NCI-H460 (cell line): ENCODE results near the gene KNCN. TPM values are rescaled to one million over a fixed set of nuclear protein-coding genes. Genes with fewer than 3 reads are reported as not detected.

Experiments used
- DNase-seq: peaks from one replicate; pipeline ENCODE4 v3.0.0-alpha.2; 2016; ENCODE audit warnings: low read depth; ENCODE audit errors: extremely low read depth
- total RNA-seq: library from RNA; depleted of rRNA; stranded (reverse); fragments of >200 nt; shearing (Covaris generic); gene quantifications from 2 replicates; pipeline ENCODE4 v1.2.3, GENCODE V29; 2014

KNCN gene
- total RNA-seq, 1 experiment from 2014 or later: not detected

DNA sequence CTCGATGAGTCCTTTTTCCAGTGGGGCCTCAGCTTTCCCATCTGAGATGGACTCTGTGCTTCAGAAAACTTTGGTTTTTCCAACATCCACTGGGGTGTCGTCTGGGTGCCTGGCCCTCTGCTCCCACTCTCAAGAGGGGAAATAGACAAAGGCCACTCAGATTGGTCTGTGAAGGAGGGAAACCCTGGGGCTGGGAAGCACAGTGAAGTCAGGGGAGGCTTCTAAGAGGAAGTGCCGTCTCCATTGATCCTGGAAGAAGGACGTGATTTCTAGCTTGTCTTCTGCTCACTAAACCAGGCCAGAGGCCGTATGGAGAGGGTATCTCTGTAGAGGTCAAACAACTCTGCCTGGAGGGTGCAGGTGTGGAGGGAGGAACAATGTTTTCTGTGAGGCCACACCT lies 5.2 kb downstream of the KNCN start:
- no peak for DNase-seq

DNA sequence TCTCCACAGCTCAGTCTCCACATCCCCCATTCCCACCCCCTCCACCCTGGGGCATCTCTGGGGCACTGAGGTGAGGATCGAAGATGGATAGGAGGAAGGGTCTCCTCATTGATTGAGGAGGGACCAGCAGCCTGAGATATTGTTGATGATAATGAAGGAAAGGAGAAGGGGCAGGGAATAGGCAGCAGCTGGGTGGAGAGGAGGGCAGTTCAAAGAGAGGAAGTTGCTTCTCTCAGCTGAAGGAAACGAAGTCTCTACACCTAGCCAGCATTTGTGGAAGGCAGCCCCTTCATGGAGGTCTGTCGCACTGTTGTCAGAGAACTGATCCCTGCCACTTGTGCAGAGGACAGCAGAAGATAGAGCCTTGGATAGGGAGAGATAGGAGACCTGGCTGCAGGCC lies 5.7 kb downstream of the KNCN start:
- DNase-seq: no peak

DNA sequence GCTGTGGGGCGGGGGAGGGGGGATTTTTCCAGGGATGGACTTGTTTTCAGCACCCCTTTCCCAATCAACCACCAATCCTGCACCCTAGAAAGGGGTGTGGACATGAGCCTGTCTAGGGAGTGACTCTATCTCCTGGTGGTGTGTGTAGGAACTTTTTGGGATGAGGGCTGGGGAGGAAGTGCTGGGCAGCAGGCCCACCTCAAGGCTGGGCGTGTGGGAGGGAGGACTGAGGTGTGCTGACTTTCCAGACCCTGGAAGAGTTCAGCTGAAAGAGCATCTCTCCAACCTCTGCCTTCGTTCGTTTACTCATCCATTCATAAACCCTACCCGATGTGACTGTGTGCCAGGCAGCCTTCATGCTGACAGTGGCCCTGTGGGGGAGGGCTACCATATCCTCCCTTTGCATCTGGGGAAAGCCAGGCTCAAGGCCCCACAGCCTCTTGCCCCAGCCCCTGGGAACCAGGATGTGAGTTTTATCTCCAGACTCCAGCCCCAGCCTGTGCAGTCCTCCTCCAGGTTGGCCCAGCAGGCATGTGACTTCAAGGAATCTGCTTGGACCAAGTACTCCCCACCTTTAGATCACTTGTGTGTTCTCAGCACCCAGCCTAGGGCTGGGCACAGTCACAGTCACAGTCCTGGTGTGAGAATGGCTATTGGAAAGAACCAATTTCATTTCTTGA lies 6.7 kb downstream of the KNCN start:
- no peak for DNase-seq

DNA sequence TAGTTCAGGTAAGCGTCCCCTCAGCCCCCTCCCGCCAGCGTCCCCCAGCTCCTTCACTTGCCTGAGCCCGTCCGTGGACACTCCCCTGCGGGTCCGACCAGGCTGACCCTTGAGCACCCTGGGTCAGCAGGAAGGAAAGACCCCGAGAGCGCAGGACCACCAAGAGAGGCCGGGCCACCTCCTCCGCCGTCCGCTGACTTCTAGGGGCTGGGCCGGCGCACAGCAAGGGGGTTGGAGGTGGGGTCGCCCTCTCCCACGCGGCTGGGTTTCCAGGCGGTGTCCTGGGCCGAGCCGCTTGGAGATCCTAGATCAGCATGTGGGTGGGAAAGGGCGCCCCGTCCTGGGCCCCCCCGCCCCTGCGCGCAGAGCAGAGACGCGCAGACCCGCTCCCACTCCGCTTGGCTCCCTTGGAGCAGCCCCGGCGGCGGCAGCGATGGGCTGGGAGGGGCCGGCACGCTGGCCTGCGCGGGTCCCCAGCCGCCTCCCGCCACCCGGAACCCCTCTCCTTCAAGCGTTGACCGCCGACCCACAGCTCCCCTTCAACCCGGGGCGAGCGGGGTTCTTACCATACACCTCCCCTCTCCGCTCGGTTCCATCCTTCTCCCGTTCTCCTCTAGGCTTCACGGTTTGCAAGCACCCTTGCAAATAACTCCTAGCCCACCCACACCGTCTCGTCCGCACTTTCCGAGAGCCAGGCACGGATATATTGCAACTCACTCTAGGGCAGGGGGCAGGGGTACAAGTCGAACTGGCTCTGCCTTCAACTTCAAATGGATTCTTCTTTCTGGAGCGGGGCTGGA lies 7.5 kb downstream of the KNCN start:
- DNase-seq: no peak

DNA sequence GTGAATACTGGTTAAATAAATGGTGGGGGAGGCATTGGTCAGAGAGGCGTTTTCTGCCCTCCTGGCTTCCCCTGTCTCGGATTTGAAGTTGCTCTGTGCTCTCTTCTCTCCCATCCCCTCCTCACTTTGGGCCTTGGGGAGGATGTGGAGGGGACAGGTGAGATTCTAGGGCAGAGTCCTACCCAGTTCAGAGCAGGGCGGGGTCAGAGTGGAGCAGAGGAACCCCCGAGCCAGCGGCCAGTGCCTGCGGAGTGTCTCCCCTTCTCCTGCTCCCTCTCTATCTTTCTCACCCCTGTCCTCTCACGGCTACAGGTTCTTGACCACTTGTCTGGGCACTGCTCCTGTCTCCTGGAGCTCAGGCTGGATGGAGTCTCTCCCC lies 8.1 kb downstream of the KNCN start:
- no peak for DNase-seq

DNA sequence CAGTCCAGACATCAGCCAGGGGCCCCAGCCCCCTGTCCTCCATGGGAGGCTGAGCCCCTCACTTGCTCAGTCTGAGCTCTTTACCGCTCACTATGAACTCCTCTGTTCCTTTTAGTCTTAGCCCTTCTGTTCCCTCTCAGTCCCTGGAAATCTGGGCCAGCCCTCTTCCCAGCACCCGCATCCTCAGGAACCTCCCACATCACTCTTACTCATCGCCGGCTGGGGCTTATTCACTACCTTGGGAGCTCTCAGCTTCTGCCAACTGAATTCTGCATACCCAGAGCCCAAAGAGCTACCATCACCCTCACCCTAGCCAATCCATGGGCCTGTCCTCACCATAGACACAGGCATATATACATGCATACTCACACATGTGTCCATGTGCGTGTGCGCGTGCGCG lies 11.5 kb downstream of the KNCN start:
- DNase-seq: no peak

DNA sequence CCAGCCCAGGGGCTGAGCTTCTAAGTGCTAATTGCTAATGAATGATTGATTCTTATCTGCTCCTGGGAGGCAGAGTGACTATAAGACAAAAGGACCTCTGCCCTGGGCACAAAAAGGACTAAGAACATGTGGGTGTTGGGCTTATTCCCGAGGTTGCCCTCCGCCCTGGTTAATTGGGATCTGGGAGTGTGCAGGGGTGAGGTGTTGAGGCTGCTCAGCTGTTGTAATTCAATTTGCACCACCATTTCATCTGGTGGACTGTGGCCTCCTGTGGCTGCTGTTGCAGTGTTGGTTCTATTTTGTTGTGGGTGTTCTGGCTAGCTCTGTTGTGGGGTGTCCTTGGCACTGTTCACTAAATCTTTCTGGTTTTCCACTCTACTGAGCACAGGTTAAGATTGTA lies 13.3 kb downstream of the KNCN start:
- no peak for DNase-seq

DNA sequence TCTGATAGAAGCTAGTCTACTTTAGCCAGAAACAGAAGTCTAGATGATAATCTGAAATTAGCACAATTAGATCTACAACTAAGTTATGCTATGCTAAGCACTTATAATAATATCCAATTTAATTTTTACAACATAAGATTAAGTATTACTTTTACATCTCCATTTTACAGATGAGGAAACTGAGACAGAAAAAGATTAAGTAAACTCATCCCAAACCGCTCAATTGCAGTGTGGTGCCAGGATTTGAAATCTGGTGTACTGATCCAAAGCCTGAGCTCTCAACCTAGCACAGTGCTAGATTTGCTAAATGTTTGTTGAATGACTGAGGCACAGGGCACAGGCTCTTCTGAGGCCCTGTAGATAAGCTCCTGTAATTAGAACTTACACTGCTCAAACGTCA lies 13.8 kb downstream of the KNCN start:
- no peak for DNase-seq

DNA sequence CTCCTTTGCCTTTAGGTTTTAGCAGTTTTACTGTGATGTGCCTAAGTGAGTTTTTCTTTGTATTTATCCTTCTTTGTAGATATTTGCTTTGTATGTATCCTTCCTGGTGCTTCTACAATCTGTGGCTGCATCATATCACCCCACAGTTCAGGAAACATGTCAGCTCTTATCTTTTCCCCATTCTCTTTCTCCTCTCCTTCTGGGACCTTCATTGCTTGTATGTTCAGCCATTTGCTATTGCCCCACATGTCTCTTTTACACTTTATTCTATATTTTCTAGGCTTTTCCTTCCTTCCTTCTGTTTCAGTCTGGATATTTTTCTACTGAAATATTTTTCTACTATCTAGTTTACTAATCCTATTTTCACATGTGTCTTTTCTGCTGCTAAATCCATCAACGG lies 14.9 kb downstream of the KNCN start:
- DNase-seq: no peak

DNA sequence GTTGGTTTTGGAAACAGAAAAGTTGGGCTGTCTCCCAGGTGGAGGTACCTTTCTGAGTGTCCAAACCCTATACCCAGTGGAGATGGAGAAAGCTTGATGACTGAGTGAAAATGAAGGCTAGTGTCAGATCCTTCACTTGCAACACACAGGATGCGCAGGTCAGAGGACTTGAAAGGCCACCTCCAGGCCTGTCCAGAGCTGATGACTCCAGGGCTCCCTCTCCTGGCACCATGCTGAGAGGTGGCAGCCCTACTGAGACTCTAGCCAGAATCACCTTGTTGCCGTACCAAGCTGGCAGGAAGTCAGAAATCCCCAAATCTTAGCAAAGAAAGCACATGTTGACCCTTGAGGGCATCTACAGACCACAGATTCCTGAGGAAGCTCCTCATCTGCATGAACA lies 16.4 kb downstream of the KNCN start:
- no peak for DNase-seq

DNA sequence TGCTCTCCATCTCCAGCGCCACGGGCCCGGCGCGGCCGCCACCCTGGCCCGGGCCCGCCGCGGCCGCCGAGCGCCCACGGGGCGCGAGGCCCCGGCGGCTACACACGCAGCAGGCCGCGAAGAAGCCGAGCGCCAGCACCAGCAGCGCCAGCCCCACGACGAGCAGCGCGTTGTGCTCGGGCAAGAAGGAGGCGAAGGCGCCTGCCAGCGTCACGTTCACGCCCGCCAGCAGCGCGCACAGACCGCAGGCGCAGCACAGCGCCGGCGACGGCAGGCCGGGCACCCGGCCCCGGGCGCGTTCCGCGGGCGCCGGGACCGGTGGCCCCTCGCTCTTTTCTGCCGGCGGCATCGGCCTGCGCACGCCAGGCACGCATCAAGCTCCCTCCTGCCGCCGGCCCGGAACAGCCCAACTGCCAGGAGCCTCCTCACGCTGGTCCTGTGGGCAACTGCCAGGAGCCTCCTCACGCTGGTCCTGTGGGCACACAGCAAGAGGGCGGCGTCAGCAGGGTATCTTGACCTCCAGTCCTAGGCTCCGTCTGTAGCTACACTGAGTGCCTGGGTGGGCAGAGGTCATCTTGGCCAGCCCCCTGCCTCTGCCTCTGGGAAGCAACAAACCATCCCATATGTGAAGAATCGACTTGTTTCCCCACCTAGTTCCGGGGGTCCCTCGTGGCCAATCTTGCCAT lies 18.1 kb downstream of the KNCN start:
- no peak for DNase-seq

DNA sequence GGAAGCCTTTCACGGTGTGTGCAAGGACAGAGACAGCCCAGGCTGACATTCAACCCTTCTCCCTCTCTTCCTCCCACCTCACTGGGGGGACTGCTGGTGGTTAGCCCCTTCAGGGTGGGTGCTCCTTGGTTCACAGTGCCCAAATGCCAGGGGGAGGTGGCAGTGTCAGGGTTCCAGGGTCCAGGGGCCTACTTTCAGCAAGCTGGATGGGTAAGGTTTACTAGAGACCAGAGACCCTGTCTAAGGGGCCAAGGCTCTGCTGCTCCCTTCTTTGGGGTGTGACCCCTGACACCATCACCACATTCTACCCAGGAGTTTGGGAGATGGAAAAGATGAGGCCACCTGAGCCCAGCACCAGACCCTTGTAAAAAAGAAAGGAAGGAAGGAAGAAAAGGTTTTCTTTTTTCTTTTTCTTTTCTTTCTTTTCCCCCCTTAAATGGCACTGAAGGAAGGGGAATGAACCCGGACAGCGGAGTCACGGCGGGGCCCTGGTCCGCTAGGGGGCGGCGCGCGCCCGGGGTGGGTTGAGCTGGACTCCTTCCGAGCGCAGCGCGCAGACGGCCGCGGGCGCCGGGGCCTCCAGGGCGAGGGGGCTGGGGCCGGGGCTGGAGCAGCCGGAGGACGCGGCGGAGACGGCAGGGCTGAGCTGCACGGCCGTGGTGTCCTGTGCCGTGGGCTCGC lies 18.8 kb downstream of the KNCN start:
- DNase-seq: peak; percentile 22

DNA sequence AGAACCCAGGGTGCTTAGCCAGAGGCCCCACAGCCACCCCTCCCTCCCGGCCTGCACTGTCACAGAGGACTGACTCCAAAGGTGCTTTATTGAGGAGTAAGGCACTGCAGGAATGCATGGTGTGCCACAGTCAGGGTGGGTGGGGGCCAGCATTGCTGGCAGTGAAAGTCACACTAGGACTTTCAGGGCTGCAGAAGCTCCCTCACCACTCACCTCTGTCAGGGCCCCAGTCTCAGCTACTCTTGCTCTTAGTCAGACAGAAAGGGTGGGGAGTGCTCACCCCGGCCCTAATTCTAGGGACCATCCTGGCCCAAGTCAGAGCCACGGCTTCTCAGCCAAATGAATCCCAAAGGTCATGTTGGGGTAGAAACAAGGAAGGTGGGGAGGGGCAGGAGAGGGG lies 19.4 kb downstream of the KNCN start:
- no peak for DNase-seq

DNA sequence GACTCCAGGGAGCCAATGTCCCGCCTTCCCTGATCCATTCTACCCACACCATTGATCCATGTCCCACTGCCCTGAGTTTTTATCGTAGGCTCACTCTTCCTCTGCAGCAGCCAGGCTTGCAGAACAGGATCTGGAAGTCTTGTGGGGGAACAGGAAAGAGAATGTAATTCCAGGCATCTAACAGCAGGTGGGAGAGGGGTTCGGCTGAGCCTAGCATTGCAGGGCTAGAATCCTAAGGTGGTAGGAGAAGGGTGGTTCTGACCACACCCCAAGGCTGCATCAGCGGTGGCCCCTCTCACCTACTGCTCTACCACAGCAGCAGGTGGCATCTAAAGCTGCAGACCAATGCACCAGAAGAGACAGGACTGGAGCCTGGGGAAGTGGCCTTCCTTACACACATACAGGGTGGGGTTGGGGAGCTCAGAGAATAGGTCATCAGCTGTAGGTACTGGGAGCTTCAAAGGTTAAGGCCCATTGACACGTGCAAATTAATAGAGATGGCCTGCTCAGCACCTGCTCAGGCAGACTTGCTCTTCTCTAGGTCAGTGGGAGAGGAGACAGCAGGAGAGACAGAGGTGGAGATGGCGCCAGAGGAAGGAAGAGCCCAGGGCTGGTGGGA lies 20.5 kb downstream of the KNCN start:
- DNase-seq: no peak

DNA sequence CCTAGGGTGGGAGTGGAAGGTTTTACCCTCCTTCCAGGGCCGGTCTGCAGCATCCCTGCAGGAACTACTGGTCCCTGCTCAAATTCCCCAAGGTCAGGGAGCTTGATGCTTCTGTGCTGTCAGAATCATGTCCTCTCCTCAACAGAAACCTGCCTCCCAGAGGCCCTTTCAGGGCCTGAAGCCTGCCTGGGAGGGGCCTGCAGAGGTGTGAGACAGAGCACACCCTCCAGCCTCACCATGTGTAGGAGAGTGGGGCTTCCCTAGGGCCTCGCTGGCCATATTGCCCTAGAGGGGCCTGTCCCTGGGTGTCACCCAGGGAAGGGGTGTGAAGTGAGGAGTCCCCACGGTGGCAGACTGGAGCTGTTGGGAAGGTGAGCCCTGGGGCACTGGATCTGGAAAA lies 21.1 kb downstream of the KNCN start:
- no peak for DNase-seq

DNA sequence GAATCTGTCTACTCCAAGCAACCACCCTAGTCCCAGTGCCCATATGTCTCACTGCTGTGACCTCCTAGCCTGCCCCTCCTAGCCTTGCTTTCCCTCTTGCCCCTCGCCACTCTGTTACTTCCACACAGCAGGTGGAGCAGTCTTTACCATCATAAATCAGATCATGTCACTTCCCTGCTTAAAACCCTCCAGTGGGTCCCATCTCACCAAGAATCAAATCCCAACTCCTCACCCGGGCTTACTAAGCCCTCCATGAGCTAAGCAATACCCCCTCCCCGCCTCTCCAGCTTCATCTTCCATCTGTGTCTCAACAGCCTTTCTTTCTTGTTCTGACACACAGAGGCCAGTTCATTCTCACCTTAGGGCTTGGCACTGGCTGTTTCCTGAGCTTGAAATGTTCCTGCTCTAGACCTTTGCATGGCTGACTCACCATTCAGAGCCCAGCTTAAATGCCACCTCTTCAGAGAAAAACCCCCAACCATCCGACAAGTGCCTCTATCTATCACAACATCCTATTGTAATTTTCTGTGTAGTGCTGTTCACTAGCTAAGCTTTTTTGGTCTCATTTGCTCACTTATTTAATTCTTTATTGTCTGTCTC lies 22.3 kb downstream of the KNCN start:
- no peak for DNase-seq

DNA sequence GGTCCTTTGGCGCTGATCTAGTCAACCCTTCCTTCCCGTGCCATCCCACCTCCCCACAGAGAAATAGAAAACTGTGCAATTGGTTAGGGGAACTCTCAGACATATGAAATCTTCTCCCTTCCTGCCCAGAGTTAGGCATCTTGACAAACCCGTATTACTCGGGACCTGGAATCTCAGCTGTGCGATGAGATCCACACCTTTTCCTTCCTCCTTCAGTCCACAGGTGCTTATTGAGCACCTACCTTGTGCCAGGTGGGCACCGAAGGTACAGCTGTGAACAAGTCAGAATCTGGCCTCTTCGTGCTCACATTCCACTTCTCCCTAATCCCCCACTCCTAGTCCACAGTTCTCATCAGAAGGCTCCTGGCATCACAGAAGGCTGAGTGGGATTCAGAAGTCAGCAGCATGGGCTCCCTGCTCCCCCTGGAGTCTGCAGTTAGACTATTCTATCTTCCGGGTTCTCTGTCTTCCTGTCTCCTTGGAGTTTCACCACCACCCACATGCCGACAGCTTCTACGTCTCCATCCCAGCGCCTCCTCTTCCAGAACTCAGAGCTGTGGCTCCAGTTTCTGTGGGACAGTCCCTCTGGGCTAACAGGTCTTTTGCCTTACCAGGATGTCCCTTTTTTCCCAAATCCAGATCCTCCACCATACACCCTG lies 23.0 kb downstream of the KNCN start:
- no peak for DNase-seq

DNA sequence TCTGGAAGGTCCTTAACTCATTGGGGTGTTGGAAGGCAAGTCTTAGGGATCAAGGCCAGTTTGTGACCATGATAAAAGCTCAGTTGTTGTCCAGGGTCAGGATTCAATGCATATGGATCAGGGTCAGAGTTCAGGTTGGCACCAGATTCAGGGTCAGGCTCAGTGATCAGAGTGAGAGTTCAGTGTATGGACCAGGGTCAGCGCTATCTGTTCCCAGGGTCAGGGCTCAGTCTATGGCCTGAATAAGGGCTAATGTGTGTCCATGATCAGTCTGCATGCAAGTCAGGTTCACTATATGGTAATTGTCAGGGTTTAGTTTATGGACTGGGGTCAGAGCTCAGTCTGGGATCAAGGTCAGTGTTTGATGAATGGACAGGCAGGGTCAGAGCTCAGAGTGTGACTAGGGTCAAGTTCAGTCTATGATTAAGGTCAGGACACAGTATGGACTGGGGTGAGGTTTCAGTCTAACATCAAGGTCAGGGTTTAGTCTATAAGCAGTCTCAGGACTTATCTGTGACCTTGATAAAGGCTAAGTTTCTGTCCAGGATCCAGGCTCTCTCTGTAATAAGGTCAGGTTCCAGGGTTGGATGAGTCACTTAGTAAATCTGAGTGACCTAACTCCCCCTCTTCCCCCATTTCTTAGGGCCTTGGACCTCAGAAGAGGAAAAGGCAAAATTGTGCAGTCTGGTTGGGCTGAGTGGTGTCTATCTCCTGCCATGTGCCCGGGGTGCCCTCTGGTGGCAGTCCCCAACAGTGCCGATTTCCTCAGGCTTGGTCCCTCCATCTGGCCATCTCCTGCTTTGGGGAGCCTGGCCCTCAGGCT lies 23.8 kb downstream of the KNCN start:
- DNase-seq: peak; percentile 61

DNA sequence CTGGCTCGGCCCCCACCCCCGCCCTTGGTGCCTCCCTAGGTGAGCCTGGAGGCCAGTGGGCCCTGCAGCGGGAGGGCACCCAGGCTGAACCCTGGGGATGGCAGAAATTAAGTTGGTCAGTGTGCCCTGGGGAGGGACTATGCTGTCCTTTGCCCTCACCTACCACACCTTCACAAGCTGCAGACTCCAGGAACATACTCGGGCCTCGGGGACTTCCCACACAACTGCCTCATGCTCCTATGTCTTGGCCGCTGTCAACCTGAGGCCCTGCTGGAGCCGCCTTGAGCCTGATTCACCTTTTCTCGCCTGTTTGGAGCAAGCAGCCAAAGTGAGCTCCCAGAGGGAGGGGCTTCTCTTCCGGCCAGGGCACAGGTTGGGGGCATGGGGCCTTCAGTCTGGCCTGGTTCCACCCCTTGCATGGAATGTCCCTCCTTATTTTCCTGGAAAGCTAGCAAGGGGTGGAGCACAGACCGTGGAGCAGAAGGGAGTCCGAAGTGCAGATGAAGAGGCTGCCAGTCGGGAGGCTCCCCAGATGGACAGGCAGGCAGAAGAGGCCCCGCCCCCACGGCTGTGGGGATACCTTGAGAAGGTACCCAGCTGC lies 24.7 kb downstream of the KNCN start:
- DNase-seq: no peak
